SK-N-SH treated with all-trans-retinoic acid at 6 μM for 48 hours (cell line): Measurements from ENCODE around the gene PAK6.

ENCODE experiments used
- ARNTL ChIP-seq: fragments of 450-650 bp; formaldehyde crosslinking; IDR thresholded peaks from 2 replicates; pipeline ENCODE4 v1.5.0; 2020; ENCODE audit warnings: low read depth, mild to moderate bottlenecking, moderate library complexity, borderline replicate concordance
- ISL1 ChIP-seq: fragments of 250-450 bp; sonication (Bioruptor Pico); IDR thresholded peaks from 2 replicates; pipeline ENCODE4 v2.1.2; 2022; ENCODE audit warnings: mild to moderate bottlenecking, moderate library complexity
- RARB ChIP-seq: fragments of 250-450 bp; sonication (Bioruptor Pico); IDR thresholded peaks from 2 replicates; pipeline ENCODE4 v1.8.0; 2021; ENCODE audit warnings: mild to moderate bottlenecking, moderate library complexity
- ZNF565 ChIP-seq: fragments of 450-650 bp; formaldehyde crosslinking; conservative IDR thresholded peaks from 2 replicates; pipeline ENCODE4 v1.5.0; 2020; ENCODE audit warnings: low read depth, mild to moderate bottlenecking, moderate library complexity

GRCh38 chr15:40302288-40302886 is 63.5 kb downstream of the PAK6 start:
- TF ChIP-seq ISL1 (CRISPR knock-in tag) (no peak), RARB (CRISPR knock-in tag) (no peak), ZNF565 (CRISPR knock-in tag) (no peak), ARNTL (CRISPR knock-in tag) (no peak)
